HL-60 (cell line): ENCODE measurements around the gene MFAP2.

Source experiments
- DNase-seq, 2 experiments: peaks; one replicate each; pipeline ENCODE4 v3.0.0-alpha.2; 2010 to 2020; ENCODE audit warnings: low read depth in 1 of 2, low spot score in 1 of 2
- H3K27ac ChIP-seq: fragments of 250-450 bp; sonication (Bioruptor Pico); replicated peaks from 2 replicates; pipeline ENCODE4 v1.5.1; 2020; ENCODE audit warnings: mild to moderate bottlenecking, moderate library complexity
- H3K27me3 ChIP-seq: fragments of 250-450 bp; sonication (Bioruptor Pico); 2 replicates; pipeline ENCODE4 v1.5.1; 2021; ENCODE audit warnings: mild to moderate bottlenecking, moderate library complexity; ENCODE audit not compliant: insufficient read depth, poor library complexity, severe bottlenecking
- H3K4me3 ChIP-seq: replicated peaks from 2 replicates; pipeline ENCODE4 v1.5.1; 2011; ENCODE audit warnings: mild to moderate bottlenecking, control low read depth, low read length; ENCODE audit not compliant: insufficient read depth
- CTCF ChIP-seq: IDR thresholded peaks from one replicate; pipeline ENCODE4 v1.5.1; 2011; ENCODE audit warnings: low read length, control low read depth, inconsistent platforms; ENCODE audit not compliant: insufficient read depth
- GABPA ChIP-seq: IDR thresholded peaks from 2 replicates; pipeline ENCODE4 v1.6.1; 2012; ENCODE audit warnings: low read depth
- POLR2AphosphoS5 ChIP-seq: IDR thresholded peaks from 2 replicates; pipeline ENCODE4 v1.6.1; 2012; ENCODE audit warnings: low read depth
- REST ChIP-seq: IDR thresholded peaks from 2 replicates; pipeline ENCODE4 v1.6.1; 2012; ENCODE audit warnings: low read depth; ENCODE audit not compliant: insufficient replicate concordance
- SPI1 ChIP-seq: IDR thresholded peaks from 2 replicates; pipeline ENCODE4 v1.6.1; 2012; ENCODE audit warnings: low read depth, mild to moderate bottlenecking, borderline replicate concordance

The MFAP2 gene

GRCh38 chr1:16975838-16976237 is 4.6 kb downstream of the MFAP2 start:
- TF ChIP-seq GABPA (no peak), SPI1 (no peak), POLR2AphosphoS5 (no peak), REST (no peak), CTCF (no peak)
- no peak overlapping the region for H3K27ac ChIP-seq
- H3K27me3 ChIP-seq, result peaks cover 14% of the 10 kb centered on the region
- H3K4me3 ChIP-seq, result no peak overlapping the region
- DNase-seq, result no peak

GRCh38 chr1:16975211-16975610 is 5.2 kb downstream of the MFAP2 start:
- no peak for TF ChIP-seq SPI1
- H3K27ac ChIP-seq, result no peak overlapping the region
- no peak overlapping the region for H3K4me3 ChIP-seq
- H3K27me3 ChIP-seq, result peaks cover 11% of the 10 kb centered on the region
- no peak for DNase-seq

- H3K4me3 ChIP-seq, result no peak overlapping the region
- no peak for TF ChIP-seq SPI1
- TF ChIP-seq GABPA, result no peak
- no peak for TF ChIP-seq CTCF
- TF ChIP-seq REST, result no peak
- TF ChIP-seq POLR2AphosphoS5, result no peak
- H3K27ac ChIP-seq, result no peak overlapping the region
- DNase-seq, result no peak
- no peaks in the 10 kb centered on the region for H3K27me3 ChIP-seq
These were observed 7.2 kb downstream of the MFAP2 start for GRCh38 chr1:16973215-16973614.

GRCh38 chr1:16972189-16972895 is 8.1 kb downstream of the MFAP2 start:
- no peak overlapping the region for H3K27ac ChIP-seq

More at GRCh38 chr1:16972189-16972895, 8.1 kb downstream of the MFAP2 start:
- no peak for DNase-seq
- Histone ChIP-seq H3K4me3 (no peak overlapping the region), H3K27me3 (no peaks in the 10 kb centered on the region)
- no peak for TF ChIP-seq GABPA
- no peak for TF ChIP-seq REST
- no peak for TF ChIP-seq SPI1
